Fibroblast of lung (primary cell): ENCODE results near the gene EIF1B. TPM values are rescaled to one million over a fixed set of nuclear protein-coding genes. Genes with fewer than 3 reads are reported as not detected.

Experiments
- DNase-seq, 2 donors: peaks; one replicate each; pipeline versions ENCODE4 v3.0.0 to v3.0.0-alpha.2; 2010; ENCODE audit warnings: low read depth in 2 of 2
- H2AFZ ChIP-seq: 2 replicates; pipeline ENCODE4 v1.5.1; 2012; ENCODE audit warnings: low read length, control low read depth, inconsistent platforms
- H3K27ac ChIP-seq: 2 replicates; pipeline ENCODE4 v1.5.1; 2011; ENCODE audit warnings: low read length, control low read depth; ENCODE audit not compliant: insufficient read depth
- H3K27me3 ChIP-seq: 2 replicates; pipeline ENCODE4 v1.5.1; 2011; ENCODE audit warnings: mild to moderate bottlenecking, low read length; ENCODE audit not compliant: control insufficient read depth, insufficient read depth
- H3K36me3 ChIP-seq: 2 replicates; pipeline ENCODE4 v1.5.1; 2011; ENCODE audit warnings: low read length; ENCODE audit not compliant: control insufficient read depth, insufficient read depth
- H3K4me1 ChIP-seq: 2 replicates; pipeline ENCODE4 v1.5.1; 2011; ENCODE audit warnings: low read length; ENCODE audit not compliant: control insufficient read depth, insufficient read depth; ENCODE audit errors: extremely low read depth
- H3K4me2 ChIP-seq: 2 replicates; pipeline ENCODE4 v1.5.1; 2011; ENCODE audit warnings: low read length, control low read depth; ENCODE audit not compliant: insufficient read depth; ENCODE audit errors: extremely low read depth
- H3K4me3 ChIP-seq, 4 experiments: fragments of 200-600 bp in 1 of 4; sonication (generic) in 1 of 4; replicated peaks in 1 of 4; 2 replicates each; pipeline ENCODE4 v1.5.1; 2011 to 2016; ENCODE audit warnings: low read length in 4 of 4, low read depth in 3 of 4, mild to moderate bottlenecking in 3 of 4, control low read depth in 2 of 4, inconsistent platforms in 1 of 4, mixed read lengths in 1 of 4; ENCODE audit not compliant: insufficient read depth in 1 of 4; ENCODE audit errors: control extremely low read depth in 1 of 4
- H3K79me2 ChIP-seq: 2 replicates; pipeline ENCODE4 v1.5.1; 2012; ENCODE audit warnings: mild to moderate bottlenecking, low read length, inconsistent platforms; ENCODE audit not compliant: control insufficient read depth, insufficient read depth
- H3K9ac ChIP-seq: 2 replicates; pipeline ENCODE4 v1.5.1; 2011; ENCODE audit warnings: mild to moderate bottlenecking, low read length, control low read depth; ENCODE audit not compliant: insufficient read depth
- H3K9me3 ChIP-seq: 2 replicates; pipeline ENCODE4 v1.5.1; 2012; ENCODE audit warnings: low read depth, low read length; ENCODE audit not compliant: control insufficient read depth, insufficient read depth
- H4K20me1 ChIP-seq: 2 replicates; pipeline ENCODE4 v1.5.1; 2011; ENCODE audit warnings: low read length; ENCODE audit not compliant: control insufficient read depth, insufficient read depth; ENCODE audit errors: extremely low read depth
- CTCF ChIP-seq, 2 donors: IDR thresholded peaks in 1 of 2; conservative IDR thresholded peaks in 1 of 2; 1 replicate in 1 of 2; 2 replicates in 1 of 2; pipeline ENCODE4 v1.5.1; 2011 to 2012; ENCODE audit warnings: low read length in 2 of 2, control low read depth in 1 of 2, inconsistent platforms in 1 of 2, low read depth in 1 of 2, mild to moderate bottlenecking in 1 of 2
- EZH2 ChIP-seq: IDR thresholded peaks from 2 replicates; pipeline ENCODE4 v1.5.1; 2012; ENCODE audit warnings: low read length, control low read depth, mild to moderate bottlenecking; ENCODE audit errors: missing control alignments
- polyA plus RNA-seq, 2 donors: library from polyadenylated mRNA; depleted of rRNA in 1 of 2; stranded (reverse) in 1 of 2; unstranded in 1 of 2; fragments of >200 nt; gene quantifications; 2 replicates each; pipeline ENCODE4 v1.2.1, GENCODE V29; 2011 to 2012; ENCODE audit warnings: missing spikeins in 1 of 2
- total RNA-seq: library from RNA; depleted of rRNA; stranded (reverse); fragments of >200 nt; gene quantifications from 2 replicates; pipeline ENCODE4 v1.2.1, GENCODE V29; 2014

Gene EIF1B
- total and polyA plus RNA-seq, 2 donors (not counting 1 experiment from before 2014, with no cell fraction given) = 24.8 to 36.7 TPM

GRCh38 chr3:40336101-40336500, 26.6 kb downstream of the EIF1B start:
- Histone ChIP-seq H3K36me3 (no peaks in the 10 kb centered on the region), H3K27ac (no peak overlapping the region), H3K9ac (no peak overlapping the region), H3K9me3 (no peaks in the 10 kb centered on the region), H3K4me2 (no peak overlapping the region), H2AFZ (no peak overlapping the region), H3K4me1 (no peaks in the 10 kb centered on the region), H3K79me2 (no peaks in the 10 kb centered on the region), H3K4me3 (no peak overlapping the region), H3K27me3 (no peaks in the 10 kb centered on the region), H4K20me1 (no peaks in the 10 kb centered on the region)
- no peak for DNase-seq
- TF ChIP-seq EZH2 (no peak), CTCF (conservative IDR thresholded peaks at IDR 0.05 in 1 of 2, IDR thresholded peaks at IDR 0.05 in 1 of 2; ENCODE audit: low read depth in 1 of 2, low read length in 2 of 2) (no peak)

GRCh38 chr3:40336511-40337135, 27.1 kb downstream of the EIF1B start:
- Histone ChIP-seq H3K4me2 (no peak overlapping the region), H3K4me3 (no peak overlapping the region), H3K27ac (no peak overlapping the region), H3K4me1 (no peaks in the 10 kb centered on the region), H3K9ac (no peak overlapping the region), H3K36me3 (no peaks in the 10 kb centered on the region), H3K79me2 (no peaks in the 10 kb centered on the region), H3K9me3 (no peaks in the 10 kb centered on the region), H2AFZ (no peak overlapping the region), H3K27me3 (no peaks in the 10 kb centered on the region), H4K20me1 (no peaks in the 10 kb centered on the region)
- TF ChIP-seq CTCF (conservative IDR thresholded peaks at IDR 0.05 in 1 of 2, IDR thresholded peaks at IDR 0.05 in 1 of 2; ENCODE audit: low read depth in 1 of 2, low read length in 2 of 2) = no peak
- TF ChIP-seq EZH2 = no peak
- no peak for DNase-seq

GRCh38 chr3:40337136-40338108, 27.9 kb downstream of the EIF1B start:
- no peaks in the 10 kb centered on the region for H3K27me3 ChIP-seq
- no peak overlapping the region for H3K4me2 ChIP-seq
- no peak overlapping the region for H3K4me3 ChIP-seq
- no peaks in the 10 kb centered on the region for H3K36me3 ChIP-seq
- TF ChIP-seq CTCF (conservative IDR thresholded peaks at IDR 0.05 in 1 of 2, IDR thresholded peaks at IDR 0.05 in 1 of 2; ENCODE audit: low read depth in 1 of 2, low read length in 2 of 2) = no peak
- TF ChIP-seq EZH2 = no peak
- no peak for DNase-seq
- no peaks in the 10 kb centered on the region for H3K79me2 ChIP-seq
- no peaks in the 10 kb centered on the region for H3K4me1 ChIP-seq
- H3K9ac ChIP-seq = no peak overlapping the region
- no peak overlapping the region for H2AFZ ChIP-seq
- no peaks in the 10 kb centered on the region for H3K9me3 ChIP-seq
- H4K20me1 ChIP-seq = no peaks in the 10 kb centered on the region
- no peak overlapping the region for H3K27ac ChIP-seq
